Urinary bladder (tissue), 4 donors: ENCODE measurements around the gene TACC3. TPM values are rescaled to one million over a fixed set of nuclear protein-coding genes. Genes with fewer than 3 reads are reported as not detected.

Source experiments
- DNase-seq: peaks from one replicate; pipeline ENCODE4 v3.0.0-alpha.2; 2015; ENCODE audit errors: extremely low spot score
- H3K27ac ChIP-seq: one replicate; pipeline ENCODE4 v1.5.1; 2013; ENCODE audit warnings: low read depth, mild to moderate bottlenecking, moderate library complexity
- H3K36me3 ChIP-seq: one replicate; pipeline ENCODE4 v1.6.1; 2013; ENCODE audit warnings: mild to moderate bottlenecking, moderate library complexity; ENCODE audit not compliant: insufficient read depth
- H3K4me1 ChIP-seq: one replicate; pipeline ENCODE4 v1.6.1; 2013; ENCODE audit warnings: mild to moderate bottlenecking, moderate library complexity; ENCODE audit not compliant: insufficient read depth
- H3K4me3 ChIP-seq: one replicate; pipeline ENCODE4 v1.5.1; 2013; ENCODE audit warnings: low read depth, low read length
- WGBS: extraction: QIAGEN DNeasy Blood & Tissue Kit; methylation state at CpG from one replicate; pipeline ENCODE4 v1.1.7; 2013; 5-methylcytosine and 5-hydroxymethylcytosine counted together
- polyA plus RNA-seq: library from polyadenylated mRNA; stranded (reverse); fragments of 200-250 nt; gene quantifications from one replicate; pipeline ENCODE4 v1.2.3, GENCODE V29; 2013
- total RNA-seq: library from RNA; depleted of rRNA; stranded (reverse); fragments of >200 nt; gene quantifications from one replicate; pipeline ENCODE4 v1.2.3, GENCODE V29; 2014
- donor health status: healthy with polysubstance abuse.
- donor health status: healthy.

TACC3 gene
- total and polyA plus RNA-seq, 2 donors: 5.5 to 8.9 TPM

DNA sequence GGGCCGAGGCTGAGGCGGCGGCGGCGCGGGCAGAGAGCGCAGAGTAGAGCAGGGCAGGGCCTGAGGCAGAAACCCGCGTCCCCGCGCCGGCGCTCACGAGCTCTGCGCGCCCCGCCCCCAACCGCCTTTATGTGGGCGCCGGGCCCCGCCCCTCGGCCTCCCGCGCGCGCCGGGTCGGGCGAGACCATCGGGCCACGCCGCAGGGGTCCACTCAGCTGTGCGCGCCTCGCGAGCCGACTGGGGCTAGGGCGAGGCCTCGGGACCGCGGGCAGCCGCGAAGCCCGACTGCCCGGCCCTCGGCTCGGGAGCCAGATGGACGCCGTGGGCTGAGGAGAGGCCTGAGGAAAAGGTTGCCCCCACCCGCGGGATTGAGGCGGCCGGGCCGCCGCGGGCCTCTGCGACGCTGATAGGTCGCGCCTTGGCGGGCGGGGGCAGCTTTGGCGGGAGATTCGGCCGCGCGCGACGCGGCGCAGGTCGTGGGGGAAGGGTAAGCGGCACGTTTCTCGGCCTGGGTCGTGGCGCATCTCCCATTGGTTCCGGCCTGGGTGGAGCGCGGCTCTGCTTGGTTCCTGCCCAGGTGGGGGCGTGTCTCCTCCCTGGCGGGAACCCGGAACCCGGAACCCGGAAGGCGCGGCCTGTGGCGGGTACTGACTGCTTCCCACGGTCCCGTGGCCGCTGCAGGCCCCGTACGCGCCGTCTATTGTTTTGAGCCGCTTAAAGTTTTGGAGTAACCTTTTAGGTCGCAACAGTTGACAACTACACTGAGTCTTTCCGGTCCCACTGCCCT lies 8.9 kb upstream of the TACC3 start, which contains the start of gene SLBP:
Gene SLBP (minus strand): TSS at position 104 of the 787 bp plus-strand sequence. CDS start 131 bp downstream, outside the sequence.
- Histone ChIP-seq H3K4me3 (peak within 1 kb of the TSS; percentile 94), H3K27ac (peak within 1 kb of the TSS; percentile 100), H3K36me3 (no peaks in the 10 kb centered on the region), H3K4me1 (no peaks in the 10 kb centered on the region)
- under 1% methylated on average over 98 of the region's 98 CpGs for WGBS
- DNase-seq: peak; percentile 74

DNA sequence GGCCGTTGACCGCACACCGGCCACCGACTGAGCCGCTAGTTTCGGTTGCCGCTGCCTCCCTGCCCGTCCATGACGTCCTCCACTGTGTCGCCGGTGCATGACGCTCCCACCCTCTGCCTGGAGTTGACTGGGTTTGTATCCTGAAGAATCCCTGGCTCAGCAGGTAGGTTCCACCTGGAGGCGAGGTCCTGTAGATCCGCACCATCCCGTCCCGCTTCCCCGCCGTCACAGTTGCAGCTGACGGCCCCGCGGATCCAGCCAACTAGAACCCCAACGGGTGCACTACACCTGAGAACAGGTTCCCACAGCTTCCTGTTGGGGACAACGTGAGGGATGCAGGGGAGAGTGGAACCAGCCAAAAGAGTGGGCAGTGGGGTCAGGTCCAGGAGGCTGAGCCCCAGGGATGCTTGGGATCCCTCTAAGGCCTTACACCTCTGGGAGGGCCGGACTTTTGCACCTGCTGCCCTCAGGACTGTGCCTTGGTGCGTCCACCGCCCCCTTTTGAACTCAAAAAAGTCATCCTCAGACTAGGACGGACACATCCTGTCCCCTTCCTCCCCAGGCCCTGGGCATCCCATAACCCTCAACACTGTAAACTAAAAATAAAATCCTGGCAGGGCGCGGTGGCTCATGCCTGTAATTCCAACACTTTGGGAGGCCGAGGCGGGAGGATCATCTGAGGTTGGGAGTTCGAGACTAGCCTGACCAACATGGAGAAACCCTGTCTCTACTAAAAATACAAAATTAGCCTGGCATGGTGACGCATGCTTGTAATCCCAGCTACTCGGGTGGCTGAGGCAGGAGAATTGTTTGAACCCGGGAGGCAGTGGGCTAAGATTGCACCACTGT lies 8.1 kb upstream of the TACC3 start:
- H3K4me1 ChIP-seq: no peaks in the 10 kb centered on the region
- peak overlapping the region; percentile 94 for H3K4me3 ChIP-seq
- no peaks in the 10 kb centered on the region for H3K36me3 ChIP-seq
- 24% methylated on average over 35 of the region's 35 CpGs for WGBS
- no peak for DNase-seq
- H3K27ac ChIP-seq: peak overlapping the region; percentile 83

DNA sequence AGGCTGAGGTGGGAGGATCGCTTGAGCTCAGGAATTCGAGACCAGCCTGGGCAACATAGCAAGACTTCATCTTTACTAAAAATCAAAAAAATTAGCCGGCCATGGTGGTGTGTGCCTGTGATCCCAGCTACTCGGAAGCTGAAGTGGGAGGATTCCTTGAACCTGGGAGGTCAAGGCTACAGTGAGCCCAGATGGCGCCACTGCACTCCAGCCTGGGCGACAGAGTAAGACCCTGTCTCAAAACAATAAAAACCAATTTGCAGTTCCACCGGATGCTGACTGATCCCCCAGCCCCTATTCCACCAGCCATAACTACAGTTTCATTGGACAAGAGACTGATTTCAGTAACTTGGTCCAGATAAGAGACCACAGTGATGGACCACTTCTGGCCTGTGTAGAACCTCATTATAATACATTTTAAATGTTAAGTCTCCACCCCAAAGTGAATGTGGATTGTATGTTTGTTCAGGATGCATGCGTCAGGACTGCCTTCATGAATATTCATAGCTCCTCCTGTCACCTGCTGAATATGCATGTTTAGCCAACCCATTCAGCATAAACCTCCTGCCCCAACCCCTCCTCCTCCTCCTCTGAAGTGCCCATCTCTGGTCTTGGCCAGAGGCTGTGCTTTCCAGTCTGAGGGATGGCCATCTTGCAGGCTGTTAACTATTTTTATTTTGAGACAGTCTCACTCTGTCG lies 6.9 kb upstream of the TACC3 start:
- H3K27ac ChIP-seq: no peak overlapping the region
- DNase-seq: no peak

DNA sequence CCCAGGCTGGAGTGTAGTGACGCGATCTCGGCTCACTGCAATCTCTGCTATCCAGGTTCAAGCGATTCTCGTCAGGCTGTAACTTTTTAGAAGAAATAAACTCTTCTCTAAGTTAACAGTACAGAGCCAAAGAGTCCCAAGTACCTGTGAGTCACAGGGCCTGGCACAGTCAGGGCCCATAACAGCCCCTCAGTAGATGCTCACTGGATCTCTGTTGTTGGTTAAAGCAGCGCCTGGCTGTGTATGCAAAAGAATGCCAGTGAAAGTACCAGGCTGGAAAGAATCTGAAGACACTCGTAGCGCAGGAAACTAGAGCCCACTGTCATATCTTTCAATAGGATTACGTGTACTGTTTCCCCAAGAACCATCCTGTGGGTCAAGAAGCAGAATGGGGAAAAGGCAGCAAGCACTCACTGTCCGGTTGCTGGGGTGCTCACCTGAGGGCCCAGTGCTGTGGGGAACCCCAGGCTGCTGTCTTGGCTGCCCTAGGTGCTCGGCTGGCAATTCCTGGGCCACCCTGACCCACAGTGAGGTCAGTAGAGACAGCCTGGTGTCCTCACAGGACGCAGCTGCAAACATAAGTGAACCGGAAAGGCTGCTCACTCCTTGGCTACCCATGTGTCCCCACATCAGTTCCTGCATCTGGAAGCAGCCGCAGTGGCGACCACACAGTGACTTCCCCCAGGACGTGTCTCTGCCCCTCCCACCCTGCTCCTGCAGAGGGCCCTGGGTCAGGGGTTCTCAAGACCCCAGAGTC lies 6.1 kb upstream of the TACC3 start:
- WGBS: 71% methylated on average over 16 of the region's 16 CpGs
- Histone ChIP-seq H3K4me3 (no peak overlapping the region), H3K4me1 (peaks cover 5% of the 10 kb centered on the region), H3K36me3 (no peaks in the 10 kb centered on the region), H3K27ac (peak overlapping the region; percentile 14)
- DNase-seq: no peak

More for the DNA sequence above, 6.9 kb upstream of the TACC3 start:
- Histone ChIP-seq H3K4me3 (no peak overlapping the region), H3K4me1 (no peaks in the 10 kb centered on the region), H3K36me3 (no peaks in the 10 kb centered on the region)
- 67% methylated on average over 9 of the region's 9 CpGs for WGBS

DNA sequence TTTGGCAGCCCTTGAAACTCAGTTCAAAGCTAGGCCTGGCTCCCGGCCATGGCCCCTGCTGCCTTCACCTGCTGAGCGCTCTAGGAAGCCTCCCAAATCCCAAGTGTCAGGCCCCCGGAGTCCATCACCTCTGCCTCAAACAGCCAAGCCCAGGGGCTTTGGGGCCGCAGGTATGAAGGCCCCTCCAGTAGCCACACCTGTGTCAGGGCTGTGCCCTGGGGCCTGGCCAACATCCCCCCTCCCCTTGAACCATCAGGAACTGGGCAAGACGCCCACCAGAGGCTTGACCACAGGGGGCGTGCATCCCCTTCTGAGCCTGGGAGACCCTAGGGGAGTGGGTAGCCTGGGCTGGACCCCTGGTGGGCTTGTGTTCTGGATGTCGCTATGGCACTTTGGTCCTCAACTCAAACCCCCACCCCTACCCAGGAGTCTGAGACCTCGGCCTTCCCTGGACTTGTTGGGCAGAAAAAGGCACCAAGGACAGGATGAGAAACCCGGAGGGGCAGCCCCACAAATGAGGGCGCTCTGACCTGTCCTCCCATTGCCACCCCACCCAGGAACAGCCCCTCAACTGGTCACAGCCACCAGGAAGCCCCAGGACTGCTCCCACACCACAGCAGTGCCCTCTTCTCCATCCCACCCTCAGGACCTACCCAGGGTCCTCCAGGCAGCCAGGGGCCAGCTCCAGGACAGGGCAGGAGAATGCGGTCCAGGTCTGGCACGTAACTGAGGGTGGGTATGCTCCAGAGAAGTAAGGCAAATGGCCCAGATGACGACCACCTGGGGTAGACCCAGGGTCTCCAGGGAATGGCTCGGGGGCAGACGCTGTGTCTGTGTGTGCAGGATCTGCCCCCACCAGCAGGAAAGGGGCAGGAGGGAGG lies 5.0 kb upstream of the TACC3 start:
- Histone ChIP-seq H3K4me1 (peaks cover 5% of the 10 kb centered on the region), H3K4me3 (no peak overlapping the region), H3K36me3 (no peaks in the 10 kb centered on the region), H3K27ac (no peak overlapping the region)
- no peak for DNase-seq
- WGBS: 81% methylated on average over 15 of the region's 15 CpGs

DNA sequence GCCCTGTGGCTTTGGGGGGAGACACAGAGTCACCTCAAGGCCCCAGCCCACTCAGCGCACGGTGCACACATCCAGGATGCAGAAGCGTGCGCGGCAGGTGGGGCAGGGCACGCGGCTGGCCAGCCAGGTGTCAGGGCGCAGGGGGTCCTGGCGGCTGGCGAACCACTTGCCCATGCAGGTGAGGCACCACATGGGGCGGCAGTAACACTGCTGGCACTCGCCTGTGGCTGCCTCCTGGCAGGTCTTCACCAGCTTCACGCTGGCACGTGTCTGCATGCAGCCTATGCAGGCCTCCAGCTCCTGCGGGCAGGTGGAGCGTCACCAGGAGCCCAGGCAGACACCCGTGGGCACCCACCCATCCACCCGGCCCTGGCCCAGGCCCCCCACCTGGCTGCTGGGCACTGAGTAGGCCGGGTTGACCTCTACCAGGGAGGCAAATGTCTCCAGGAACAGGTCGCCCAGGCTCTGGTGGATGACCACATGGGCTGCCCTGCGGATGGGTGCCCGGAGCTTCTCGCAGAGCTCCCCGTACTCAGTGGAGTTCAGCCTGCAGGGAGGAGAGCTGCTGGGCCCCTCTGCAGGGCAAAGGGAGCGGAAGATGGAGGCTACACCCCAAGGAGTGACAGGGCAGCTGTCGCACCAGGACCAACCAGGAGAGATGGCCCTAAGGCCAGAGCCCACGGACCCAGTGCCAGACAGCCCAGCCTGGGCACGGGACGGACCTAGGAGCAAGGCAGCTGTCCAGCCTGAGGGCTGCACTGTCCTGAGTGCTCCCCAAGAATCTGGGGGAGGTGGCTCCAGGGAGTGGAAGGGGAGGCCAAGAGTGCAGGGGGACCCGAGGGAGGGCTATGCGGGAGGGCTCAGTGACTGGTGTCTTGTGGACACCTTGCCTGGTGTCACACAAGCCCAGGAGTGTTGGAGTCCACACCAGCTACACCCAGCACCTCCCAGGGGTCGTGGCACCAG lies 3.9 kb upstream of the TACC3 start:
- no peak for DNase-seq
- H3K4me3 ChIP-seq: no peak overlapping the region
- H3K36me3 ChIP-seq: no peaks in the 10 kb centered on the region
- 92% methylated on average over 32 of the region's 32 CpGs for WGBS
- peaks cover 5% of the 10 kb centered on the region for H3K4me1 ChIP-seq
- no peak overlapping the region for H3K27ac ChIP-seq

DNA sequence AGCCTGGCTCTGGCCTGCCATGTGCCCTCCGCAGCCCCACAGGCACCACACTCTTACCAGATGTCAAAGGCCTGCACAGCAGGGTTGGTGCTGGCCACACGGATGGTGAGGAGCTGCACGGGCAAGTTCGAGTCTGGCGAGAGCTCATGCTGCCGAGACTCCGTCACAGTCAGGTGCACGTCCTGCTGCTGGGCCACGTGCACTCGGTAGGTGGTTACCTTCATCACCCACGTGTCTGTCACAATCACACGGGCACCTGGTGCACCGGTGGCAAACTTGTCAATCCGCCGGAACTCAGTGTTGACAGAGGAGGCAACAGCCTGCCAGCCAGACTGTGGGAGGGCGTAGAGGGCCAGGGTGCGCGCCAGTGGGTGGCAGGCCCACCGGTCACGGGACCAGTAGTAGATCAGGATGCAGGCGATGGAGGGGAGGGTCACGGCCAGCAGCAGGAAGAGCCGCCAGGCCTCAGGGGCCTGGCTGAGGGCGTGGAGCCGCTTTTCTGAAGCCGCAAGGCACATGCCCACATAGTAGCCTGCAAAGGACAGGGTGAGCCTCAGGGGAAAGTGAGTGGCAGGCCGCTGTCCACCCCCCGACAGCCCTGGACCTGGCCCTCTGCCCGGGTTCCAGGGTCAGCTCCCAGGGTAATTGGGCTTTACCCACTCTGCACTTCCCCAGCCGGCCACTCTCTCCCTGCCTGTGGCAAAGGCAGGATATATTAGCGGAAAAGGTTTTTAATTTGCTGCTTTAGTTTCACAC lies 3.0 kb upstream of the TACC3 start:
- no peak for DNase-seq
- Histone ChIP-seq H3K36me3 (no peaks in the 10 kb centered on the region), H3K27ac (no peak overlapping the region), H3K4me3 (no peak overlapping the region), H3K4me1 (peaks cover 5% of the 10 kb centered on the region)
- 84% methylated on average over 31 of the region's 31 CpGs for WGBS

DNA sequence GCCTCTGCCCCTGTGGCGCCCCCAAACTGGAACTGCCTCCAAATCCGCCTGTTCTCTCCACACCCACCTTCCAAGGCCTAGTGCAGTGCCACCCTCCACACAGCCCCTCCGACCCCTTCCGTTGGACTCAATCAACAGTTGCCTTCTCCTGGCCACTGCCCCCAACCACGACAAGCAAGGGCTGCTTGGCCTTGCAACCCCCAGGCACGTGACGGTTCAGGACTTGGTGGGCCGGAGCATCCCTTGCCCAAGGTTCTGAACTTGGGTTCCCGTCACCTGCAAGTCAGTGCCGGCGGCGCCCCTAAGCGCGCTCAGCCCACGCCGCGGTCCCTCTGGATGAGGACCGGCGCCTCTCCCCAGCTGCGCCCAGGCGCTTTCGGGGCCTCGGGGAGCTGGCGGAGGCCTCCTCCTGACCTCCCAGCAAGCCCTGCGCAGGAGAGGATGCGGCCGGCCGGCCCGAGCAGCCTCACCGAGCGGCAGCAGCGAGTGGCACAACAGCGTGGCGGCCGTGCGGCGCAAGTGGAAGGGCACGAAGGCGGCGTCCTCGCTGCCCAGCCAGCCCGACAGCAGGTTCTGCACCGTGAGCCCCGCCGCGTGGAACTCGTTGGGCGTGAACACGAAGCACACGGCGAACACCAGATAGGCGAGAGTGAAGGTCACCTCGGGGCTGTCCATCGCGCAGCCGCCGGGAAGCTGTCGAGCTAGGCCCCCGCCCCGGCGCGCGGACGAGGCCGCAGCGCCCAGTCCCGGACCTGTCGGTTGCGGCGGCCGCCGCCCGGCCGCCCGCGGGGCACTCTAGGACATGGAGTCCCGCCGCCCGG lies 948 bp upstream of the TACC3 start:
- Histone ChIP-seq H3K27ac (peak overlapping the region; percentile 81), H3K36me3 (no peaks in the 10 kb centered on the region), H3K4me3 (peak overlapping the region; percentile 56), H3K4me1 (peaks cover 5% of the 10 kb centered on the region)
- under 1% methylated on average over 79 of the region's 79 CpGs for WGBS
- no peak for DNase-seq

DNA sequence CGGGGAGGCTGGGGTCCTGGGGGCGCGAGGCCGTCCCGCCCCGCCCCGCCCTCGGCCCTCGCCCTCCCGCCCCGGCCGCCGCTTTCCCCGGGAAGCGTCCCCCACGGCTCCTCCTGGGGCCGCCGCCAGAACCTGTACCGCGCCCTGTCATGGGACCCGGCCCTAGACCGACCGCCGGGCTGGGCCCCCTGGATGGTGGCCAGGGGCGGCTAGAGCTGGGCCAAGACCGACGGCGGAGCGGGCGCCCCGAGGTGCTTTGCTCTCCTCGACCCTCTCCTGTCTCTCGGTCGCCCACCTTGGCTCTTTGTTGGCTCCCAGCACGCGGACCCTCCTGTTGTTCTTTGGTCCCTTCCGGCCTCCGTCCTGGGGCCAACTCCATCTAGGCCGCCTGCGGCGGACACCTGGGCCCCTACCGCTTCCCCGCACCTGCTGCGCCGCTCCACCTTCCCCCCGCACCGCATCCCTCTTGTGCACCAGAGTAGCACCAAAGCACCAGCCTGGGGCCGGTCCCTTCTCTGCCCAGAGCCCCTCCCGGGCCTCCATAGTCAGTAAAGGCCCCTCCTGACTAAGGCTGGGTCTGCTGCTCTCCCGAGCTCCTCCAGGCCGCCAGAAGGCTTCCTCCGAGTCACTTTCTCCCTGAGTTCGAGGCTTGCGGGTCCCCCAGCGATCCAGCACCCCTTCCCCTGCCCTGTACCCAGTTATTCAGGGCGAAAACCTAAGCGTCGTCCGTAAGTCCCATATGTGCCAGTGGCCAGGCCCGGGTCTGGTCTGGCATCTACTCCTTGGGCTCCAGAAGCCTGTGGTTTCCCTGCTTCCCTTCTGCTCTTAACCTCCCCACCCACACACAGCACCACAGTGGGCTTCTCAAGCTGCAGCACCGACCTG lies 587 bp downstream of the TACC3 start:
- Histone ChIP-seq H3K4me1 (peaks cover 5% of the 10 kb centered on the region), H3K4me3 (peak overlapping the region; percentile 56), H3K36me3 (no peaks in the 10 kb centered on the region), H3K27ac (no peak overlapping the region)
- DNase-seq: no peak
- WGBS: 4% methylated on average over 61 of the region's 61 CpGs
